Dendritic cell treated with granulocyte-macrophage colony-stimulating factor and Interleukin-4, amounts not matched to agents 40 ng/mL and 50 ng/mL, for 4 days (primary cell): ENCODE results near the gene YTHDC1.
A peak's percentile ranks its signal among the peaks of the same experiment; 100 is the strongest.
"Not testable (repeated sequence)": the region's sequence is repeated elsewhere in the genome, so short reads cannot be mapped to it uniquely, and the experiment has no call there.

Source experiments
- H3K27ac Mint-ChIP-seq: one replicate; pipeline ENCODE4 v1.8.0; 2022; ENCODE audit warnings: mild to moderate bottlenecking, mixed read lengths
- H3K27me3 Mint-ChIP-seq: one replicate; pipeline ENCODE4 v1.8.0; 2022; ENCODE audit warnings: mild to moderate bottlenecking, mixed read lengths
- H3K36me3 Mint-ChIP-seq: one replicate; pipeline ENCODE4 v1.8.0; 2022; ENCODE audit warnings: low read depth, mixed read lengths
- H3K4me1 Mint-ChIP-seq: one replicate; pipeline ENCODE4 v1.8.0; 2022; ENCODE audit warnings: low read depth, mixed read lengths
- H3K4me3 Mint-ChIP-seq: one replicate; pipeline ENCODE4 v1.8.0; 2022; ENCODE audit warnings: mild to moderate bottlenecking, moderate library complexity, mixed read lengths
- H3K9me3 Mint-ChIP-seq: one replicate; pipeline ENCODE4 v1.8.0; 2022; ENCODE audit warnings: mixed read lengths
- intact Hi-C: fragments of 100-400 bp; cut with micrococcal nuclease; formaldehyde crosslinking; loops from one replicate; pipeline ENCODE4 v1.15.0; 2022

The YTHDC1 gene

GRCh38 chr4:68299492-68300457, 50.1 kb downstream of the YTHDC1 start:
- Mint-ChIP-seq H3K4me3 (no peak overlapping the region), H3K27ac (no peak overlapping the region), H3K9me3 (peaks cover 9% of the 10 kb centered on the region), H3K4me1 (no peaks in the 10 kb centered on the region), H3K36me3 (no peaks in the 10 kb centered on the region), H3K27me3 (peaks cover 2% of the 10 kb centered on the region)
- intact Hi-C loops = no loop called here

- peaks cover 9% of the 10 kb centered on the region for H3K9me3 Mint-ChIP-seq
- H3K4me3 Mint-ChIP-seq = no peak overlapping the region
- H3K27me3 Mint-ChIP-seq = no peaks in the 10 kb centered on the region
- no peaks in the 10 kb centered on the region for H3K36me3 Mint-ChIP-seq
- H3K27ac Mint-ChIP-seq = no peak overlapping the region
- H3K4me1 Mint-ChIP-seq = no peaks in the 10 kb centered on the region
- intact Hi-C loops = no loop called here
Observed at GRCh38 chr4:68297137-68297536, 52.8 kb downstream of the YTHDC1 start.

DNA sequence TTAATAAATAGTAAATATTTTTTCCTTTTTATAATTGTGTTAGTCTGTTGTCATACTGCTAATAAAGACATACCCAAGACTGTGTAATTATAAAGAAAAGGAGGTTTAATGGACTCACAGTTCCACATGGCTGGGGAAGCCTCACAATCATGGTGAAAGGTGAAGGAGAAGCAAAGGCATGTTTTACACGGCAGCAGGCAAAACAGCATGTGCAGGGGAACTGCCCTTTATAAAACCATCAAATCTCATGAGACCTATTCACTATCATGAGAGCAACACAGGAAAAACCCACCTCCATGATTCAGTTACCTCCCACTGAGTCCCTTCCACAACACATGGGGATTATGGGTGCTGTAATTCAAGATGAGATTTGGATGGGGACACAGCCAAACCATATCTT, 58.6 kb downstream of the YTHDC1 start:
- intact Hi-C loops = no loop called here
- no peak overlapping the region for H3K27ac Mint-ChIP-seq
- H3K4me3 Mint-ChIP-seq = no peak overlapping the region
- H3K36me3 Mint-ChIP-seq = no peaks in the 10 kb centered on the region
- peaks cover 8% of the 10 kb centered on the region for H3K9me3 Mint-ChIP-seq
- H3K27me3 Mint-ChIP-seq = no peaks in the 10 kb centered on the region
- H3K4me1 Mint-ChIP-seq = no peaks in the 10 kb centered on the region

- peaks cover 5% of the 10 kb centered on the region for H3K4me1 Mint-ChIP-seq
- no peaks in the 10 kb centered on the region for H3K36me3 Mint-ChIP-seq
- no peak overlapping the region for H3K27ac Mint-ChIP-seq
- no peaks in the 10 kb centered on the region for H3K27me3 Mint-ChIP-seq
- intact Hi-C loops = no loop called here
- H3K9me3 Mint-ChIP-seq = peaks cover 8% of the 10 kb centered on the region
- H3K4me3 Mint-ChIP-seq = no peak overlapping the region
Observed at GRCh38 chr4:68288393-68288740, 61.5 kb downstream of the YTHDC1 start.

DNA sequence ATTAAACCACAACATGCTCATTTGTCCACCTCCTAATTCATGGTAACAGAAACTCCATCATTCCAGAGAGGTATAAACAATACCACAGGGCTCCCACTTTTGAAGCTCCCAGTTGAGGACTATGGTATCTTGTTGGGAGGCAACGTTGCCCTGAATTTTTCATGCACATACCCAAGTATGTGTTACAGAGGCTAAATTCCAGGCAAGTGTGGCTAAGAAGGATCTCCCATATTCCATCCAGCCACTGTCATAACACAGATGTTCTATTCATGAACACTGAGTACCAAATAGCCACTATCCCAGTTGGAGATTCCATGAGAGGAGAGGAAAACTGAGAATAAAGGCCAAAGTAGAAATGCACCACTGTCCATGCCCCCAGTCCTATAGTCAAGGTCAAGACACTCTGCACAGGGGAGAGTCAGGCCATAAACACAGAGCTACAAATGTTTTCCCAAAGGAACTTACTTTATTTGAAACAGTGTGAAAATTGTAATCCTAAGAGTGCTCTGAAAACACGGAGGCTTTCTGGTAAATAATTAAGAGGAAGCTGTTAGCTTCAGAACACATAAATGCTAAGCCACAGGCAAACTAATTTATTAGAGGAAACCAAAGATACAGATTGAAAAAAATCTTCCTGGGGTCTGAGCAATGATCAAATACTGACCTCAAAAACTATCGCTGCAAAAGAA, 62.0 kb downstream of the YTHDC1 start:
- no peaks in the 10 kb centered on the region for H3K36me3 Mint-ChIP-seq
- H3K9me3 Mint-ChIP-seq = peaks cover 8% of the 10 kb centered on the region
- no peak overlapping the region for H3K27ac Mint-ChIP-seq
- no peak overlapping the region for H3K4me3 Mint-ChIP-seq
- H3K27me3 Mint-ChIP-seq = no peaks in the 10 kb centered on the region
- intact Hi-C loops = no loop called here
- peaks cover 5% of the 10 kb centered on the region for H3K4me1 Mint-ChIP-seq

GRCh38 chr4:68283714-68284113, 66.2 kb downstream of the YTHDC1 start:
- intact Hi-C loops = no loop called here
- H3K27me3 Mint-ChIP-seq = no peaks in the 10 kb centered on the region
- H3K36me3 Mint-ChIP-seq = no peaks in the 10 kb centered on the region
- peaks cover 5% of the 10 kb centered on the region for H3K4me1 Mint-ChIP-seq
- H3K27ac Mint-ChIP-seq = no peak overlapping the region
- no peak overlapping the region for H3K4me3 Mint-ChIP-seq
- no peaks in the 10 kb centered on the region for H3K9me3 Mint-ChIP-seq

GRCh38 chr4:68283095-68283494, 66.8 kb downstream of the YTHDC1 start:
- no peak overlapping the region for H3K27ac Mint-ChIP-seq
- no peak overlapping the region for H3K4me3 Mint-ChIP-seq
- H3K4me1 Mint-ChIP-seq = peaks cover 5% of the 10 kb centered on the region
- no peaks in the 10 kb centered on the region for H3K9me3 Mint-ChIP-seq
- H3K36me3 Mint-ChIP-seq = no peaks in the 10 kb centered on the region
- no peaks in the 10 kb centered on the region for H3K27me3 Mint-ChIP-seq
- intact Hi-C loops = no loop called here

- H3K9me3 Mint-ChIP-seq, intact Hi-C loops, H3K27ac Mint-ChIP-seq, H3K4me1 Mint-ChIP-seq, H3K36me3 Mint-ChIP-seq, H3K27me3 Mint-ChIP-seq, H3K4me3 Mint-ChIP-seq: not testable (repeated sequence)
Observed at GRCh38 chr4:68281796-68282740, 67.8 kb downstream of the YTHDC1 start.

- Mint-ChIP-seq H3K4me3 (no peak overlapping the region), H3K27ac (no peak overlapping the region), H3K36me3 (no peaks in the 10 kb centered on the region), H3K4me1 (no peaks in the 10 kb centered on the region), H3K27me3 (no peaks in the 10 kb centered on the region), H3K9me3 (no peaks in the 10 kb centered on the region)
- intact Hi-C loops = no loop called here
Observed at GRCh38 chr4:68278029-68278428, 71.9 kb downstream of the YTHDC1 start.

DNA sequence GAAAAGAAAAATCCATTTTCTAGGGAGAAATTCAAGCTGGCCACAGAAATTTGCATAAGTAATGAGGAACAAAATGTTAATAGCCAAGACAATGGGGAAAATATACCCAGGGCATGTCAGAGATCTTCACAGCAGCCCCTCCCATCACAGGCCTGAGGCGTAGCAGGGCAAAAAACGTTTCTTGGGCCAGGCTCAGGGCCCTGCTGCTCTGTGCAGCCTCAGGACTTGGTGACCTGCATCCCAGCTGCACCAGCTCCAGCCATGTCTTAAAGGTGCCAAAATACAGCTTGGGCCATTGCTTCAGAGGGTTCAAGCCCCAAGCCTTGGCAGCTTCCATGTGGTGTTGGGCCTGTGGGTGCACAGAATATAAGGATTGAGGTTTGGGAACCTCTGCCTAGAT, 72.3 kb downstream of the YTHDC1 start:
- H3K9me3 Mint-ChIP-seq = no peaks in the 10 kb centered on the region
- no peaks in the 10 kb centered on the region for H3K27me3 Mint-ChIP-seq
- intact Hi-C loops = no loop called here
- no peak overlapping the region for H3K27ac Mint-ChIP-seq
- H3K4me1 Mint-ChIP-seq = no peaks in the 10 kb centered on the region
- H3K4me3 Mint-ChIP-seq = no peak overlapping the region
- no peaks in the 10 kb centered on the region for H3K36me3 Mint-ChIP-seq

- H3K4me1 Mint-ChIP-seq = no peaks in the 10 kb centered on the region
- H3K36me3 Mint-ChIP-seq = no peaks in the 10 kb centered on the region
- peaks cover 3% of the 10 kb centered on the region for H3K27me3 Mint-ChIP-seq
- no peaks in the 10 kb centered on the region for H3K9me3 Mint-ChIP-seq
- intact Hi-C loops = loop anchor here (1.0 to 5.0 kb wide), 2 partner anchors 103 to 899 kb away; no protein-coding TSS in a partner anchor
- H3K27ac Mint-ChIP-seq = no peak overlapping the region
- no peak overlapping the region for H3K4me3 Mint-ChIP-seq
Observed at GRCh38 chr4:68272860-68273259, 77.0 kb downstream of the YTHDC1 start.

DNA sequence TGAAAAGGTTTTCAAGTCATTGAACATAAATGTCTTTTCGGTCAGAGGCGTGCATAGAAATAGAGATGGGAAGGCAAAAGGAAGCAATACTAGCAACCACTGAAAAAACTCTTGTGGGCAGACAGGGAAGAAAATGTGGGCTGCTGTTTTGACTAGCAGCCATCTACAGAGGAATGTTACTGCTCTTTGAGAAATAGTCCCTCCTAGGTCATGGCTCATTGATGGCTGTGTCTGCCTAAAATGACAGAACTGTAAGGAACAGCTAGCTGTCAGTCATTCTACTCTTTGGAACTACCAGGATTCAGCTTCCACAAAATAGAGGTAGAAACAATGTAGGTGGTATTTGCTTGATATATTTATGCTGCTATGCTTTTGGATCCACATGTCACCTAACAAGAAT, 77.5 kb downstream of the YTHDC1 start:
- Mint-ChIP-seq H3K4me3 (peak overlapping the region; percentile 46), H3K9me3 (no peaks in the 10 kb centered on the region), H3K4me1 (no peaks in the 10 kb centered on the region), H3K27ac (no peak overlapping the region), H3K36me3 (no peaks in the 10 kb centered on the region), H3K27me3 (peaks cover 3% of the 10 kb centered on the region)
- intact Hi-C loops = loop anchor here (1.0 to 5.0 kb wide), 2 partner anchors 104 to 900 kb away; no protein-coding TSS in a partner anchor

- Mint-ChIP-seq H3K4me3 (peak overlapping the region; percentile 46), H3K27me3 (peaks cover 3% of the 10 kb centered on the region), H3K9me3 (no peaks in the 10 kb centered on the region), H3K36me3 (no peaks in the 10 kb centered on the region), H3K27ac (no peak overlapping the region), H3K4me1 (no peaks in the 10 kb centered on the region)
- intact Hi-C loops = loop anchor here (1.0 to 5.0 kb wide), 2 partner anchors 104 to 900 kb away; no protein-coding TSS in a partner anchor
Observed at GRCh38 chr4:68271851-68272357, 78.0 kb downstream of the YTHDC1 start.
